GM12878 (cell line): ENCODE results near the gene STEAP3. TPM values are rescaled to one million over a fixed set of nuclear protein-coding genes. Genes with fewer than 3 reads are reported as not detected.

Source experiments
- ATAC-seq: fragments of 200-7000 bp; cut with Tn5 transposase; 3 replicates; pipeline ENCODE4 v1.9.1; 2020; ENCODE audit warnings: mild to moderate bottlenecking, moderate library complexity
- BruUV-seq: library from RNA; stranded (reverse); fragments of 400-500 nt; replicated peaks from 2 replicates; lab custom pipeline; 2021; lab: Mats Ljungman, UMichigan
- CTCF ChIA-PET: fragments of 300-600 bp; sonication (Branson Sonifier 250); formaldehyde crosslinking; extraction: SDS; loops from one replicate; lab custom pipeline; 2021; ENCODE audit warnings: inconsistent platforms; lab: Yijun Ruan, JAX
- POLR2A ChIA-PET: fragments of 350-600 bp; formaldehyde crosslinking; extraction: SDS; loops from one replicate; lab custom pipeline; 2021; ENCODE audit warnings: inconsistent platforms; lab: Charles Lee
- RAD21 ChIA-PET: fragments of 300-600 bp; sonication (Branson Sonifier 250); formaldehyde crosslinking; loops from one replicate; lab custom pipeline; 2023; ENCODE audit warnings: antibody characterized with exemption; ENCODE audit not compliant: unreplicated experiment; lab: Charles Lee
- SMC1A ChIA-PET: fragments of 300-600 bp; sonication (Branson Sonifier 250); formaldehyde crosslinking; loops from one replicate; lab custom pipeline; 2023; ENCODE audit not compliant: unreplicated experiment, uncharacterized antibody; lab: Charles Lee
- DNase-seq: peaks from one replicate; pipeline ENCODE4 v3.0.0-alpha.2; 2011; ENCODE audit warnings: low read depth, low spot score
- FAIRE-seq: peaks from 3 replicates; lab custom pipeline; 2011; peaks lifted over from hg19 to GRCh38; lab: Jason Lieb, UNC
- H2AFZ ChIP-seq: 2 replicates; pipeline ENCODE4 v1.6.0; 2011; ENCODE audit warnings: low read depth, low read length, control low read depth; ENCODE audit not compliant: control insufficient read depth
- H3K27ac ChIP-seq: 2 replicates; pipeline ENCODE4 v1.5.1; 2011; ENCODE audit warnings: control low read depth; ENCODE audit not compliant: control insufficient read depth, insufficient read depth
- H3K27me3 ChIP-seq, 2 experiments: replicated peaks in 1 of 2; 2 replicates each; pipeline versions ENCODE4 v1.6.0 to v1.6.1; 2011; ENCODE audit warnings: low read length in 1 of 2; ENCODE audit not compliant: control insufficient read depth in 2 of 2, insufficient read depth in 2 of 2
- H3K36me3 ChIP-seq, 2 experiments: 2 replicates each; pipeline ENCODE4 v1.5.1; 2011; ENCODE audit warnings: low read length in 1 of 2; ENCODE audit not compliant: control insufficient read depth in 2 of 2, insufficient read depth in 2 of 2
- H3K4me1 ChIP-seq: 2 replicates; pipeline ENCODE4 v1.6.1; 2011; ENCODE audit warnings: mild to moderate bottlenecking, low read length, moderate library complexity, mixed read lengths; ENCODE audit not compliant: control insufficient read depth, insufficient read depth
- H3K4me2 ChIP-seq: 2 replicates; pipeline ENCODE4 v1.6.0; 2011; ENCODE audit warnings: control low read depth; ENCODE audit not compliant: control insufficient read depth, insufficient read depth
- H3K4me3 ChIP-seq: fragments of 200-600 bp; sonication (generic); 2 replicates; pipeline ENCODE4 v1.5.1; 2016
- H3K79me2 ChIP-seq: 2 replicates; pipeline ENCODE4 v1.6.0; 2011; ENCODE audit warnings: low read length; ENCODE audit not compliant: control insufficient read depth, insufficient read depth
- H3K9ac ChIP-seq: 2 replicates; pipeline ENCODE4 v1.8.0; 2011; ENCODE audit warnings: low read length, control low read depth, mixed read lengths; ENCODE audit not compliant: control insufficient read depth, insufficient read depth
- H3K9me3 ChIP-seq: replicated peaks from 3 replicates; pipeline ENCODE4 v1.5.1; 2011; ENCODE audit warnings: mild to moderate bottlenecking, low read length; ENCODE audit not compliant: control insufficient read depth, insufficient read depth
- H4K20me1 ChIP-seq: 2 replicates; pipeline ENCODE4 v1.6.0; 2011; ENCODE audit not compliant: control insufficient read depth, insufficient read depth
- BMI1 ChIP-seq: fragments of 450-650 bp; IDR thresholded peaks from 2 replicates; pipeline ENCODE4 v1.6.1; 2016; ENCODE audit warnings: mild to moderate bottlenecking, moderate library complexity, borderline replicate concordance
- MEF2A ChIP-seq: IDR thresholded peaks from 2 replicates; pipeline ENCODE4 v1.6.1; 2011; ENCODE audit warnings: low read depth, mild to moderate bottlenecking, low read length, moderate library complexity; ENCODE audit not compliant: insufficient read depth
- PAX5 ChIP-seq: IDR thresholded peaks from 2 replicates; pipeline ENCODE4 v1.6.1; 2011; ENCODE audit warnings: low read depth, low read length, borderline replicate concordance
- PAX8 ChIP-seq: fragments of 450-650 bp; IDR thresholded peaks from 2 replicates; pipeline ENCODE4 v1.6.1; 2017; ENCODE audit warnings: mild to moderate bottlenecking, moderate library complexity
- TCF3 ChIP-seq: IDR thresholded peaks from 2 replicates; pipeline ENCODE4 v1.6.1; 2012; ENCODE audit warnings: low read depth, mild to moderate bottlenecking, low read length, borderline replicate concordance; ENCODE audit not compliant: insufficient read depth
- WGBS: methylation state at CpG from one replicate; pipeline ENCODE4 v1.1.6; 2016; ENCODE audit warnings: low lambda C conversion rate; ENCODE audit not compliant: insufficient replicate concordance, insufficient coverage; ENCODE audit errors: missing lambda C conversion rate; 5-methylcytosine and 5-hydroxymethylcytosine counted together
- in situ Hi-C: fragments of 300-500 bp; cut with MboI; formaldehyde crosslinking; loops from 9 replicates; pipeline ENCODE4 v1.14.3; 2018; ENCODE audit warnings: mixed read lengths
- intact Hi-C: fragments of 100-400 bp; cut with micrococcal nuclease; formaldehyde crosslinking; loops from one replicate; pipeline ENCODE4 v1.14.2; 2022; ENCODE audit not compliant: unreplicated experiment
- polyA plus RNA-seq, 11 experiments: library from polyadenylated mRNA; depleted of rRNA in 4 of 11; unstranded in 6 of 11; stranded (reverse) in 5 of 11; fragments of >200 nt; fragmentation: Nextera tagmentation in 4 of 11; fragmentation: Illumina TruSeq in 1 of 11; extraction: Ambion mirVana in 4 of 11; extraction: Trizol in 1 of 11; gene quantifications; 1 replicate in 1 of 11; 2 replicates in 10 of 11; pipeline versions ENCODE4 v1.2.1 to v1.2.3, GENCODE V29; 2011 to 2016; ENCODE audit warnings: inconsistent platforms in 2 of 11, missing spikeins in 2 of 11, low read depth in 1 of 11
- total RNA-seq, 4 experiments: library from RNA; depleted of rRNA in 3 of 4; stranded (reverse); fragments of >200 nt in 3 of 4; fragmentation: Illumina TruSeq in 1 of 4; extraction: Trizol in 1 of 4; gene quantifications; 2 replicates each; pipeline versions ENCODE4 v1.2.1 to v1.2.3, GENCODE V29; 2013 to 2021
- TF ChIP-seq, protein P1 (sequence below): fragments of 450-650 bp; IDR thresholded peaks from 2 replicates; pipeline ENCODE4 v1.6.1; 2017; ENCODE audit warnings: mild to moderate bottlenecking, moderate library complexity
- TF ChIP-seq, protein P2 (sequence below): IDR thresholded peaks from 2 replicates; pipeline ENCODE4 v1.6.1; 2012; ENCODE audit warnings: low read depth, low read length, improper control_type of control experiment
- TF ChIP-seq, protein P3 (sequence below): fragments of 450-650 bp; IDR thresholded peaks from 2 replicates; pipeline ENCODE4 v1.6.1; 2016; ENCODE audit warnings: mild to moderate bottlenecking

STEAP3 gene
- total and polyA plus RNA-seq, 10 of the 15 experiments (the other 5 are each of a cell fraction or from before 2014, with no cell fraction given): 0.42 to 8.3 (median 4.8) TPM

DNA sequence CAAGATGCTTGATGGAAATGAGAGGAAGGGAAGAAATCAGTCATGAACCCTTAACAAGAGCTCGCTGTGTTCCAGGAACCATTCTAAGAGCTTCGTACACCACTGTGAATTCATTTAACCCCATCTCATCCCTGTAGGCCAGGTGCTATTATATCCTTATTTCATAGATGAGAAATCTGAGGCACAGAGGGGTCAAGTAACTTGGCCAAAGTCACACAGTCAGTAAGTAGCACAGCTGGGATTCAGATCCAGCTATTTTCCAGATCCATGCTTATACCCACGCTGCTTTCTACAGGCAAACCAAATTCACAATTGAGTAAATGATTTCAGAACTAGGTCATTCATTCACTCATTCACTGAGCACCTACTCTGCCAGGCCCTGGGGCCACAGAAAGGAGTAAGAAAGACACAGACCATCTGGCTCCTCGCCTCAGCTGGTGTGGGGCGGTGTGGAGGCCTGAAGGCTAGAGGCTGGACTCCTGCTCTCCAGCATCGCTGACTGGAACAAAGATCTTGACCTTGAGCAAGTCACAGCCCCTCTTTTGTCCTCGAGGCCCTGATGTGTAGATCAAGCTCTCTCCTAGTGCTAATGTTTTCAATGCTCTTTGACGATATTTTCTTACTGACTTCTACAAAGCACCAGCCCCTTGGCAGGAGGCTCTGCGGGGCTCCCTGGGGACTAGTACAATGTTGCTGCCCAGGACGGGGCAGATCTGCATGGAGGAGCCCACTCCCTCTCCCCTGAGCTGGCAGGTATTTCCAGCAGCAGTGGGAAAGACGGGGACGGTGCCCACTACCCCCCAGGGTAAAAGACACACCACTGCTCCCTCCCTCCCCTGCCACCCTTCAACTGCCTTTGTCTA lies 26.5 kb downstream of the STEAP3 start (continued):
- no peak for TF ChIP-seq PAX5
- TF ChIP-seq, all 136 proteins: peak for 0

DNA sequence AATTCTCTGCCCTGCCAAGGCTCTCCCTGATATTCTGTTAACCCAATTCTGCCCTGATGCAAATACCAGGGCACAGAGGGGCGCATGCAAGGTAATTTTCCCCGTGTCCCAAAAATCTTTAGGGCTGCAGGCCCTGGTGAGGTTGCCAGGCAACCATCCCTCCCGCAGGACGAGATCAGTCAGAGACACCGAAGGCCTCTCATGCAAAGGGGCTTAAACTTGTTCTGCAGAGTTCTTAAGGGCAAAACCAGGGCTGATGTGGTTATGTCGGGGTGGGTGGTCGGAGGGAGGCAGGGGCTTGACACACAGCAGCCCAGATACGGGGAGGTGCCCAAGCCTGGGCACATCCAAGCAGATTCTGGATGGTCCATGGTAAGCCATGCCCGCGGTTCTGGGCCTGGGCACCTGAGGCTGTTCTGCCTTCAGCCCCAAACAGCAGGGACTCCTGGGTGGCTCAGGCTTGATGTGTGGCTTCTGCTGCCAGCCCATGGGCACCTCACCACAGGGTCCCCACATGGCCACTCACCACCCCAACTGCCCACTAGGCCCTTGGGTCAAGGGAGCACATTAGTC lies 27.2 kb downstream of the STEAP3 start:
- POLR2A ChIA-PET: no interaction called here
- no peak overlapping the region for H3K9ac ChIP-seq
- WGBS: 88% methylated on average over 10 of the region's 10 CpGs
- intact Hi-C loops (no loop called here), in situ Hi-C loops (no loop called here)
- SMC1A ChIA-PET: no interaction called here
- no peaks in the 10 kb centered on the region for H4K20me1 ChIP-seq
- ATAC-seq: no peak
- H3K4me3 ChIP-seq: no peak overlapping the region
- H3K79me2 ChIP-seq: no peaks in the 10 kb centered on the region
- no peak for FAIRE-seq
- no peak overlapping the region for H3K27ac ChIP-seq
- H2AFZ ChIP-seq: no peak overlapping the region
- H3K4me1 ChIP-seq: no peaks in the 10 kb centered on the region
- H3K9me3 ChIP-seq: no peaks in the 10 kb centered on the region
- BruUV-seq: no TSS peak
- CTCF ChIA-PET: no interaction called here
- DNase-seq: no peak
- TF ChIP-seq, protein P1, sequence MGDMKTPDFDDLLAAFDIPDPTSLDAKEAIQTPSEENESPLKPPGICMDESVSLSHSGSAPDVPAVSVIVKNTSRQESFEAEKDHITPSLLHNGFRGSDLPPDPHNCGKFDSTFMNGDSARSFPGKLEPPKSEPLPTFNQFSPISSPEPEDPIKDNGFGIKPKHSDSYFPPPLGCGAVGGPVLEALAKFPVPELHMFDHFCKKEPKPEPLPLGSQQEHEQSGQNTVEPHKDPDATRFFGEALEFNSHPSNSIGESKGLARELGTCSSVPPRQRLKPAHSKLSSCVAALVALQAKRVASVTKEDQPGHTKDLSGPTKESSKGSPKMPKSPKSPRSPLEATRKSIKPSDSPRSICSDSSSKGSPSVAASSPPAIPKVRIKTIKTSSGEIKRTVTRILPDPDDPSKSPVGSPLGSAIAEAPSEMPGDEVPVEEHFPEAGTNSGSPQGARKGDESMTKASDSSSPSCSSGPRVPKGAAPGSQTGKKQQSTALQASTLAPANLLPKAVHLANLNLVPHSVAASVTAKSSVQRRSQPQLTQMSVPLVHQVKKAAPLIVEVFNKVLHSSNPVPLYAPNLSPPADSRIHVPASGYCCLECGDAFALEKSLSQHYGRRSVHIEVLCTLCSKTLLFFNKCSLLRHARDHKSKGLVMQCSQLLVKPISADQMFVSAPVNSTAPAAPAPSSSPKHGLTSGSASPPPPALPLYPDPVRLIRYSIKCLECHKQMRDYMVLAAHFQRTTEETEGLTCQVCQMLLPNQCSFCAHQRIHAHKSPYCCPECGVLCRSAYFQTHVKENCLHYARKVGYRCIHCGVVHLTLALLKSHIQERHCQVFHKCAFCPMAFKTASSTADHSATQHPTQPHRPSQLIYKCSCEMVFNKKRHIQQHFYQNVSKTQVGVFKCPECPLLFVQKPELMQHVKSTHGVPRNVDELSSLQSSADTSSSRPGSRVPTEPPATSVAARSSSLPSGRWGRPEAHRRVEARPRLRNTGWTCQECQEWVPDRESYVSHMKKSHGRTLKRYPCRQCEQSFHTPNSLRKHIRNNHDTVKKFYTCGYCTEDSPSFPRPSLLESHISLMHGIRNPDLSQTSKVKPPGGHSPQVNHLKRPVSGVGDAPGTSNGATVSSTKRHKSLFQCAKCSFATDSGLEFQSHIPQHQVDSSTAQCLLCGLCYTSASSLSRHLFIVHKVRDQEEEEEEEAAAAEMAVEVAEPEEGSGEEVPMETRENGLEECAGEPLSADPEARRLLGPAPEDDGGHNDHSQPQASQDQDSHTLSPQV: no peak
- TF ChIP-seq TCF3: no peak
- TF ChIP-seq, protein P2, sequence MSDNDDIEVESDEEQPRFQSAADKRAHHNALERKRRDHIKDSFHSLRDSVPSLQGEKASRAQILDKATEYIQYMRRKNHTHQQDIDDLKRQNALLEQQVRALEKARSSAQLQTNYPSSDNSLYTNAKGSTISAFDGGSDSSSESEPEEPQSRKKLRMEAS: no peak
- TF ChIP-seq PAX8: no peak
- TF ChIP-seq MEF2A: no peak
- no peak for TF ChIP-seq BMI1
- TF ChIP-seq, protein P3, sequence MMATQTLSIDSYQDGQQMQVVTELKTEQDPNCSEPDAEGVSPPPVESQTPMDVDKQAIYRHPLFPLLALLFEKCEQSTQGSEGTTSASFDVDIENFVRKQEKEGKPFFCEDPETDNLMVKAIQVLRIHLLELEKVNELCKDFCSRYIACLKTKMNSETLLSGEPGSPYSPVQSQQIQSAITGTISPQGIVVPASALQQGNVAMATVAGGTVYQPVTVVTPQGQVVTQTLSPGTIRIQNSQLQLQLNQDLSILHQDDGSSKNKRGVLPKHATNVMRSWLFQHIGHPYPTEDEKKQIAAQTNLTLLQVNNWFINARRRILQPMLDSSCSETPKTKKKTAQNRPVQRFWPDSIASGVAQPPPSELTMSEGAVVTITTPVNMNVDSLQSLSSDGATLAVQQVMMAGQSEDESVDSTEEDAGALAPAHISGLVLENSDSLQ: no peak
- TF ChIP-seq, all 136 proteins: peak for 0
- no peak overlapping the region for H3K4me2 ChIP-seq
- no peaks in the 10 kb centered on the region; a peak in 2 of 4 replicates for H3K36me3 ChIP-seq
- RAD21 ChIA-PET: no interaction called here
- no peaks in the 10 kb centered on the region for H3K27me3 ChIP-seq
